GM21528 (cell line): ENCODE measurements around the gene LDLRAD4.

Source experiments
- ATAC-seq: cut with Tn5 transposase; IDR thresholded peaks from one replicate; pipeline ENCODE4 v1.9.1; 2021; ENCODE audit warnings: mild to moderate bottlenecking, moderate library complexity; ENCODE audit not compliant: unreplicated experiment, low FRiP score

LDLRAD4 gene

GRCh38 chr18:13199169-13199568 lies 19.4 kb upstream of the LDLRAD4 start:
- no peak for ATAC-seq

GRCh38 chr18:13201292-13201691 lies 17.3 kb upstream of the LDLRAD4 start:
- no peak for ATAC-seq

GRCh38 chr18:13202571-13202970 lies 16.0 kb upstream of the LDLRAD4 start:
- ATAC-seq: no peak

GRCh38 chr18:13206301-13206700 lies 12.3 kb upstream of the LDLRAD4 start:
- ATAC-seq: no peak

- no peak for ATAC-seq
Measured at GRCh38 chr18:13207294-13207693, 11.3 kb upstream of the LDLRAD4 start.

- no peak for ATAC-seq
Measured at GRCh38 chr18:13211534-13211933, 7.0 kb upstream of the LDLRAD4 start.

GRCh38 chr18:13213036-13213795 lies 5.3 kb upstream of the LDLRAD4 start:
- ATAC-seq: no peak

- ATAC-seq: no peak
Measured at GRCh38 chr18:13214609-13215008, 4.0 kb upstream of the LDLRAD4 start.

GRCh38 chr18:13216092-13216582 lies 2.4 kb upstream of the LDLRAD4 start:
- no peak for ATAC-seq

- peak; percentile 49 for ATAC-seq
Measured at GRCh38 chr18:13216711-13217465, 1.7 kb upstream of the LDLRAD4 start.

- peak; percentile 40 for ATAC-seq
Measured at GRCh38 chr18:13217466-13217961, 1.0 kb upstream of the LDLRAD4 start.

- ATAC-seq: no peak
Measured at GRCh38 chr18:13217971-13218367, 591 bp upstream of the LDLRAD4 start.

GRCh38 chr18:13218997-13219396 lies 437 bp downstream of the LDLRAD4 start:
- no peak for ATAC-seq

GRCh38 chr18:13219593-13220159 lies 1.1 kb downstream of the LDLRAD4 start:
- no peak for ATAC-seq

GRCh38 chr18:13220361-13220991 lies 1.9 kb downstream of the LDLRAD4 start:
- no peak for ATAC-seq

- ATAC-seq: no peak
Measured at GRCh38 chr18:13221869-13222855, 3.6 kb downstream of the LDLRAD4 start.

- ATAC-seq: no peak
Measured at GRCh38 chr18:13222856-13223281, 4.3 kb downstream of the LDLRAD4 start.

GRCh38 chr18:13223311-13224143 lies 5.0 kb downstream of the LDLRAD4 start:
- ATAC-seq: no peak

- ATAC-seq: no peak
Measured at GRCh38 chr18:13225261-13225660, 6.7 kb downstream of the LDLRAD4 start.
